GM12865 (cell line): ENCODE data around the gene GOLM1.

Experiments
- DNase-seq: peaks from one replicate; pipeline ENCODE4 v3.0.0; 2010; ENCODE audit warnings: low read depth
- H3K4me3 ChIP-seq: 2 replicates; pipeline ENCODE4 v1.5.1; 2011; ENCODE audit warnings: mild to moderate bottlenecking, low read depth, low read length, control low read depth
- CTCF ChIP-seq: IDR thresholded peaks from 2 replicates; pipeline ENCODE4 v1.5.1; 2011; ENCODE audit warnings: low read length, control low read depth, low read depth, inconsistent platforms; ENCODE audit not compliant: insufficient read depth; ENCODE audit errors: missing control alignments

The GOLM1 gene

GRCh38 chr9:86046071-86046636, 53.2 kb downstream of the GOLM1 start:
- DNase-seq = no peak
- TF ChIP-seq CTCF = no peak
- no peak overlapping the region for H3K4me3 ChIP-seq

- no peak for DNase-seq
- TF ChIP-seq CTCF = no peak
- no peak overlapping the region for H3K4me3 ChIP-seq
Observed at GRCh38 chr9:86045654-86046053, 53.7 kb downstream of the GOLM1 start.

- peak; percentile 21 for TF ChIP-seq CTCF
- DNase-seq = peak; percentile 46
- no peak overlapping the region for H3K4me3 ChIP-seq
Observed at GRCh38 chr9:86043999-86044398, 55.4 kb downstream of the GOLM1 start.

- no peak for DNase-seq
- TF ChIP-seq CTCF = no peak
- no peak overlapping the region for H3K4me3 ChIP-seq
Observed at GRCh38 chr9:86043586-86043985, 55.8 kb downstream of the GOLM1 start.

- no peak overlapping the region for H3K4me3 ChIP-seq
- no peak for DNase-seq
- no peak for TF ChIP-seq CTCF
Observed at GRCh38 chr9:86042199-86042978, 57.0 kb downstream of the GOLM1 start.

GRCh38 chr9:86041311-86041741, 58.0 kb downstream of the GOLM1 start:
- no peak for TF ChIP-seq CTCF
- no peak overlapping the region for H3K4me3 ChIP-seq
- DNase-seq = no peak

- no peak overlapping the region for H3K4me3 ChIP-seq
- DNase-seq = no peak
- no peak for TF ChIP-seq CTCF
Observed at GRCh38 chr9:86040861-86041155, 58.5 kb downstream of the GOLM1 start.
